Liver (tissue), 9 donors: ENCODE results near the gene KLF16. TPM values are rescaled to one million over a fixed set of nuclear protein-coding genes. Genes with fewer than 3 reads are reported as not detected.

Experiments used
- DNase-seq: peaks from one replicate; pipeline ENCODE4 v3.0.0-alpha.2; 2017; ENCODE audit warnings: low spot score
- H3K27ac ChIP-seq, 2 donors: one replicate each; pipeline ENCODE4 v1.7.0; 2013; ENCODE audit warnings: inconsistent platforms in 2 of 2, low read length in 2 of 2, control low read depth in 1 of 2, low read depth in 1 of 2, mild to moderate bottlenecking in 1 of 2
- H3K27me3 ChIP-seq, 4 donors: one replicate each; pipeline versions ENCODE4 v1.6.1 to v1.7.0; 2013; ENCODE audit warnings: low read length in 3 of 4, inconsistent platforms in 1 of 4, mild to moderate bottlenecking in 1 of 4, moderate library complexity in 1 of 4; ENCODE audit not compliant: control insufficient read depth in 4 of 4, insufficient read depth in 4 of 4
- H3K36me3 ChIP-seq, 4 donors: one replicate each; pipeline versions ENCODE4 v1.6.1 to v1.7.0; 2013; ENCODE audit warnings: low read length in 3 of 4, mild to moderate bottlenecking in 3 of 4, low read depth in 1 of 4, moderate library complexity in 1 of 4; ENCODE audit not compliant: control insufficient read depth in 4 of 4, insufficient read depth in 3 of 4
- H3K4me1 ChIP-seq, 4 donors: one replicate each; pipeline versions ENCODE4 v1.6.1 to v1.7.0; 2013; ENCODE audit warnings: low read length in 3 of 4, mild to moderate bottlenecking in 3 of 4, moderate library complexity in 1 of 4; ENCODE audit not compliant: control insufficient read depth in 4 of 4, insufficient read depth in 4 of 4
- H3K4me3 ChIP-seq, 3 donors: one replicate each; pipeline versions ENCODE4 v1.6.1 to v1.7.0; 2013; ENCODE audit warnings: low read length in 3 of 3, control low read depth in 1 of 3, low read depth in 1 of 3, mild to moderate bottlenecking in 1 of 3
- H3K9ac ChIP-seq, 2 donors: one replicate each; pipeline ENCODE4 v1.7.0; 2013; ENCODE audit warnings: low read length in 2 of 2, mild to moderate bottlenecking in 2 of 2, moderate library complexity in 2 of 2, control low read depth in 1 of 2, low read depth in 1 of 2
- H3K9me3 ChIP-seq, 4 donors: one replicate each; pipeline versions ENCODE4 v1.6.1 to v1.7.0; 2013; ENCODE audit warnings: low read length in 3 of 4; ENCODE audit not compliant: control insufficient read depth in 4 of 4
- EGR1 ChIP-seq, 2 donors: IDR thresholded peaks; 2 replicates each; pipeline ENCODE4 v1.6.1; 2016 to 2018; ENCODE audit warnings: antibody characterized with exemption in 2 of 2, low read depth in 2 of 2
- GABPA ChIP-seq, 2 donors: IDR thresholded peaks in 1 of 2; conservative IDR thresholded peaks in 1 of 2; 2 replicates each; pipeline ENCODE4 v1.6.1; 2016; ENCODE audit warnings: antibody characterized with exemption in 2 of 2, mild to moderate bottlenecking in 1 of 2, moderate library complexity in 1 of 2
- REST ChIP-seq: IDR thresholded peaks from 2 replicates; pipeline ENCODE4 v1.6.1; 2016; ENCODE audit warnings: antibody characterized with exemption, mild to moderate bottlenecking
- TAF1 ChIP-seq: conservative IDR thresholded peaks from 2 replicates; pipeline ENCODE4 v1.6.1; 2016; ENCODE audit warnings: antibody characterized with exemption, mild to moderate bottlenecking
- WGBS: extraction: QIAGEN DNeasy Blood & Tissue Kit; methylation state at CpG from one replicate; pipeline ENCODE4 v1.1.7; 2013; 5-methylcytosine and 5-hydroxymethylcytosine counted together
- polyA plus RNA-seq, 2 donors: library from polyadenylated mRNA; stranded (reverse) in 1 of 2; unstranded in 1 of 2; fragments of 200-250 nt in 1 of 2; fragments of >200 nt in 1 of 2; fragmentation: Nextera tagmentation in 1 of 2; extraction: Ambion mirVana in 1 of 2; gene quantifications; one replicate each; pipeline versions ENCODE4 v1.2.1 to v1.2.3, GENCODE V29; 2013 to 2015
- total RNA-seq, 2 donors: library from RNA; depleted of rRNA; stranded (reverse); fragments of >200 nt; gene quantifications; one replicate each; pipeline ENCODE4 v1.2.3, GENCODE V29; 2014
- donor health status: healthy.
- donor health status: healthy.
- donor health status: healthy.
- donor health status: healthy.
- donor health status: healthy.

The KLF16 gene
- total and polyA plus RNA-seq, 4 donors, result 1.2 to 14.8 (median 6.0) TPM

- H3K4me3 ChIP-seq, result no peak overlapping the region
- WGBS, result 92% methylated on average over 24 of the region's 24 CpGs
- no peaks in the 10 kb centered on the region for H3K4me1 ChIP-seq
- no peak overlapping the region for H3K27ac ChIP-seq
- H3K9me3 ChIP-seq, result no peaks in the 10 kb centered on the region
- TF ChIP-seq GABPA (IDR thresholded peaks at IDR 0.05 in 1 of 2, conservative IDR thresholded peaks at IDR 0.05 in 1 of 2), result no peak
- no peak for TF ChIP-seq REST
- TF ChIP-seq EGR1 (IDR thresholded peaks at IDR 0.05; ENCODE audit: low read depth in 2 of 2), result no peak
- H3K9ac ChIP-seq, result no peak overlapping the region
- no peaks in the 10 kb centered on the region for H3K36me3 ChIP-seq
- no peak for DNase-seq
- H3K27me3 ChIP-seq, result no peaks in the 10 kb centered on the region
These were observed 57.8 kb downstream of the KLF16 start for GRCh38 chr19:1805401-1806183.

- H3K27ac ChIP-seq, result no peak overlapping the region
- WGBS, result 94% methylated on average over 6 of the region's 6 CpGs
- H3K9me3 ChIP-seq, result no peaks in the 10 kb centered on the region
- no peak for TF ChIP-seq TAF1
- no peak overlapping the region for H3K4me3 ChIP-seq
- no peaks in the 10 kb centered on the region for H3K4me1 ChIP-seq
- no peak for DNase-seq
- peaks cover 0 to 1% (median 0%) of the 10 kb centered on the region in 4 donors for H3K36me3 ChIP-seq
- H3K27me3 ChIP-seq, result no peaks in the 10 kb centered on the region
- no peak overlapping the region for H3K9ac ChIP-seq
These were observed 58.5 kb downstream of the KLF16 start for GRCh38 chr19:1804858-1805257.

Other genes with a start within 250 kb of the KLF16 start
- gene TCF3, start 211.0 kb downstream of the KLF16 start, total RNA-seq, result 100 to 1,000 TPM in 1 of 2 donors, 10 to 100 TPM in 1; 10.9 to 119 TPM
- gene TCF3, start 211.0 kb downstream of the KLF16 start, polyA plus RNA-seq, result 10 to 100 TPM in 1 of 2 donors, 1 to 10 TPM in 1; 5.2 to 14.6 TPM
- not detected for gene ONECUT3, start 110.1 kb downstream of the KLF16 start, total RNA-seq
- gene ONECUT3, start 110.1 kb downstream of the KLF16 start, polyA plus RNA-seq, result not detected
- 1 to 10 TPM in 1 of 2 donors, under 1 TPM in 1; 0.50 to 3.1 TPM for gene ATP8B3, start 51.3 kb downstream of the KLF16 start, total RNA-seq
- under 1 TPM; 0.42 to 0.53 TPM for gene ATP8B3, start 51.3 kb downstream of the KLF16 start, polyA plus RNA-seq
- gene REXO1, start 15.1 kb downstream of the KLF16 start, total RNA-seq, result 10 to 100 TPM in 1 of 2 donors, 1 to 10 TPM in 1; 8.3 to 11.5 TPM
- 10 to 100 TPM in 1 of 2 donors, 1 to 10 TPM in 1; 2.0 to 10.0 TPM for gene REXO1, start 15.1 kb downstream of the KLF16 start, polyA plus RNA-seq
- 10 to 100 TPM; 25.4 to 28.6 TPM for gene ABHD17A, start 21.9 kb upstream of the KLF16 start, total RNA-seq
- gene ABHD17A, start 21.9 kb upstream of the KLF16 start, polyA plus RNA-seq, result 10 to 100 TPM in 1 of 2 donors, 1 to 10 TPM in 1; 8.1 to 30.2 TPM
- gene ADAT3, start 41.8 kb upstream of the KLF16 start, total RNA-seq, result 1 to 10 TPM; 1.3 to 3.3 TPM
- 1 to 10 TPM; 1.4 to 2.8 TPM for gene ADAT3, start 41.8 kb upstream of the KLF16 start, polyA plus RNA-seq
- 10 to 100 TPM; 16.4 to 16.8 TPM for gene SCAMP4, start 41.8 kb upstream of the KLF16 start, total RNA-seq
- 10 to 100 TPM; 13.0 to 22.1 TPM for gene SCAMP4, start 41.8 kb upstream of the KLF16 start, polyA plus RNA-seq
- gene CSNK1G2, start 77.6 kb upstream of the KLF16 start, total RNA-seq, result 10 to 100 TPM; 26.5 to 30.6 TPM
- gene CSNK1G2, start 77.6 kb upstream of the KLF16 start, polyA plus RNA-seq, result 10 to 100 TPM in 1 of 2 donors, 1 to 10 TPM in 1; 3.5 to 21.3 TPM
- 10 to 100 TPM; 19.5 to 20.9 TPM for gene BTBD2, start 152.1 kb upstream of the KLF16 start, total RNA-seq
- 10 to 100 TPM in 1 of 2 donors, 1 to 10 TPM in 1; 7.4 to 25.1 TPM for gene BTBD2, start 152.1 kb upstream of the KLF16 start, polyA plus RNA-seq
- gene MKNK2, start 187.7 kb upstream of the KLF16 start, total RNA-seq, result 100 to 1,000 TPM in 1 of 2 donors, 10 to 100 TPM in 1; 49.5 to 105 TPM
- gene MKNK2, start 187.7 kb upstream of the KLF16 start, polyA plus RNA-seq, result 10 to 100 TPM; 24.7 to 43.3 TPM
- gene MOB3A, start 232.7 kb upstream of the KLF16 start, total RNA-seq, result 1 to 10 TPM; 7.9 to 8.7 TPM
- gene MOB3A, start 232.7 kb upstream of the KLF16 start, polyA plus RNA-seq, result 1 to 10 TPM; 3.4 to 5.2 TPM
- gene IZUMO4, start 233.3 kb upstream of the KLF16 start, total RNA-seq, result 1 to 10 TPM; 1.2 TPM
- 1 to 10 TPM; 1.3 to 1.4 TPM for gene IZUMO4, start 233.3 kb upstream of the KLF16 start, polyA plus RNA-seq